GM12875 (cell line): ENCODE data around the gene SPATA31D4.

Source experiments
- H3K4me3 ChIP-seq: one replicate; pipeline ENCODE4 v1.5.1; 2011; ENCODE audit warnings: low read depth, low read length, control low read depth
- TF ChIP-seq, protein P1 (sequence below): IDR thresholded peaks from 2 replicates; pipeline ENCODE4 v1.5.1; 2011; ENCODE audit warnings: low read depth, mild to moderate bottlenecking, control low read depth, inconsistent platforms, low read length, moderate library complexity, borderline replicate concordance; ENCODE audit not compliant: insufficient read depth

Gene SPATA31D4

DNA sequence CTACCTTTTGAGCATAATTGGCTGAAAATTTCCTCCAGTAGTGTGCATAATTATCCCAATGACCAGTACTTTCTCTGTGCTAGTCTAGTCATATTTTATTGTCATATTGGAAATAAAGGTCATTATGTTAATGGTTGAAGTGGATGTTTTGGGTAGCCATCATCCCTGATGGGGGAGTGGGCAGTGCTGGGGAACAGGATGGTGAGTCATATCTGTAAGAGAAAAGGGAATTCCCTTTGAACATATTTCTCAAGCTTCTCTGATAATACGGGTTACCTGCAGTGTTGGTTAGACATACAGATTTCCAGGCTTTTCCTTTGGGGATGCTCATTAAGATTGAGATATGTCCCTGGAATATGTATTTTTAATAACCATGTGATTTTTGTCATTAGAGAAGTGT is 33.3 kb upstream of the SPATA31D4 start:
- H3K4me3 ChIP-seq: no peak overlapping the region
- TF ChIP-seq, protein P1, sequence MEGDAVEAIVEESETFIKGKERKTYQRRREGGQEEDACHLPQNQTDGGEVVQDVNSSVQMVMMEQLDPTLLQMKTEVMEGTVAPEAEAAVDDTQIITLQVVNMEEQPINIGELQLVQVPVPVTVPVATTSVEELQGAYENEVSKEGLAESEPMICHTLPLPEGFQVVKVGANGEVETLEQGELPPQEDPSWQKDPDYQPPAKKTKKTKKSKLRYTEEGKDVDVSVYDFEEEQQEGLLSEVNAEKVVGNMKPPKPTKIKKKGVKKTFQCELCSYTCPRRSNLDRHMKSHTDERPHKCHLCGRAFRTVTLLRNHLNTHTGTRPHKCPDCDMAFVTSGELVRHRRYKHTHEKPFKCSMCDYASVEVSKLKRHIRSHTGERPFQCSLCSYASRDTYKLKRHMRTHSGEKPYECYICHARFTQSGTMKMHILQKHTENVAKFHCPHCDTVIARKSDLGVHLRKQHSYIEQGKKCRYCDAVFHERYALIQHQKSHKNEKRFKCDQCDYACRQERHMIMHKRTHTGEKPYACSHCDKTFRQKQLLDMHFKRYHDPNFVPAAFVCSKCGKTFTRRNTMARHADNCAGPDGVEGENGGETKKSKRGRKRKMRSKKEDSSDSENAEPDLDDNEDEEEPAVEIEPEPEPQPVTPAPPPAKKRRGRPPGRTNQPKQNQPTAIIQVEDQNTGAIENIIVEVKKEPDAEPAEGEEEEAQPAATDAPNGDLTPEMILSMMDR: no peak

DNA sequence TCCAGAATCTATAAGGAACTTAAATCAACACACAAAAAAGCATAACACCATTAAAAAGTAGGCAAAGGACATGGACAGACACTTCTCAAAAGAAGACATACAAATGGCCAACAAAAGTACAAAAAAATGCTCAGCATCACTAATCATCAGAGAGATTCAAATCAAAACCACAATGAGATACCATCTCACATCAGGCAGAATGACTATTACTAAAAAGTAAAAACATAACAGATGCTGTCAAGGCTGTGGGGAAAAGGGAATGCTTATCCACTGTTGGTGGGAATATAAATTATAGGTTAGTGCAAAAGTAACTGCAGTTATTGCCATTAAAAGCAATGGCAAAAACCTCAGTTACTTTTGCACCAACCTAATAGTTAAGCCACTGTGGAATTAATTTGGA is 32.2 kb upstream of the SPATA31D4 start:
- TF ChIP-seq, protein P1: no peak
- no peak overlapping the region for H3K4me3 ChIP-seq

DNA sequence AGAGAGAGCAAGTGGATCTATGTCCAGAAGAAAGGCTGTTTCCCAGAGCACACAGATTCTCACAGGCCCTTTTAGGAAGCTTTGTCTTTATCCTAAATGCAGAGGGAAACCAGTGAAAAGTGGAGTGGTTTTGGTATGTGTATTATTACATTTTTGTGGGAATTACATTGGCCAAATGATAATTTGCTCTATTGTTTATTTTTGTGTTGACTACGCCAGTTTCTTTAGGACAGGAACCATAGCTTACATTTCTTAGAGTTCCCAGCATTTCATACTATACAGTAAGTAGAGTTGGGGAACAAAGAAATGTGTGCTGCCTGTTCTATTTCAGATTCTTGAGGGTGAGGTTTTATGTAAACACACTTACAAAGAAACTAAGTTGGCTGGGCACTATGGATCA is 29.4 kb upstream of the SPATA31D4 start:
- no peak overlapping the region for H3K4me3 ChIP-seq
- TF ChIP-seq, protein P1: no peak

DNA sequence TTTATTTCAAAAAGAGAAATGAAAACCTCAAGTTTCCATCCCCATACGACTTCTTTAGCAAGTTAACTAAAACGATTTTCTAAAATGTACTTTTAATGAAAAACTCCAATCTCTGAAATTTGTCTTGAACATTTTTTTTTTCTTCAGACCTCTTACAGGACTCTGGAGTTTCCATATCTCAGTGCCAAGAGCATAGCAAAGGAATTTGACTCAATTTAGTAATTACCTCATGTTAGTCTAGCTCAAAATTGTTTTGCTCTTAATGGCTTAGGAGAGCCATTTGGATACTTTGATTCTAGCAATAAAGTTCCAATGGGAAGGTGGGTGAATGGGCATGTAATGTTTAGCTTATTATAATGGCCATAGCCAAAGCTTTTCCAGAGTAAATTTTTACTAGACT is 26.0 kb upstream of the SPATA31D4 start:
- TF ChIP-seq, protein P1: no peak

DNA sequence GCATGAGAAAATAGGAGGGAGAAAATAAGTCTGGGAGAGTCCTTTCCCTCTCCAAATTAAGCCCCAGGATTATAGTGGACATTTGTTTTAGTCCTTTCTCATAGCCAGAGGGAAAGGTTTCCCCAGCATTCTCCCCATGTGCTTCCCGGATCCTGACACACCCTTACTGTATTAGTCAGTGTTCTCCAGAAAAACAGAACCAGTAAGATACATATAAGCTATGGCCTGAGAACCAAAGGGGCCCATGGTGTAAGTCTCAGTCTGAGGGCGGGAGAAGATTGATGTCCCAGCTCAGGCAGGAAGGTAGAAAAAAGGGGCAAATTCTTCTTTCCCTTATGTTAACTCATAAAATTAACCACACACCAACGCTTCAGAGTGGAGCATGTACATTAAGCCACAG is 25.6 kb upstream of the SPATA31D4 start:
- TF ChIP-seq, protein P1: no peak

More for the DNA sequence above, 26.0 kb upstream of the SPATA31D4 start:
- no peak overlapping the region for H3K4me3 ChIP-seq

DNA sequence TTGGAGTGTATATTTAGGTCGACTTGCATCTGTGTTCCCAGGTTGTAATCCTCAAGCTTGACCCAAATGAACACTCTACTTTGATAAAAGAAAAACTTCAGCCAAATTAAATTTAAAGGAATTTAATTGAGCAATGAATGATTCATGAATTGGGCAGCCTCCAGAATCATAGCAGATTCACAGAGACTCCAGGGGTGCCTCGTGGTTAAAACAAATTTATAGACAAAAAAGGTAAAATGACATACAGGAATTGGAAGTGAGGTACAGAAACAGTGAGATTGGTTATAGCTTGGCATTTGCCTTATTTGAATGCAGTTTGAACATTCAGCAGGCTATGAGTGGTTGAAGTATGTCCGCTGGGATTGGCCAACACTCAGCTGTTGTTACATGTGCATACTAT is 21.6 kb upstream of the SPATA31D4 start:
- TF ChIP-seq, protein P1: no peak
- no peak overlapping the region for H3K4me3 ChIP-seq

More for the DNA sequence above, 25.6 kb upstream of the SPATA31D4 start:
- H3K4me3 ChIP-seq: no peak overlapping the region

DNA sequence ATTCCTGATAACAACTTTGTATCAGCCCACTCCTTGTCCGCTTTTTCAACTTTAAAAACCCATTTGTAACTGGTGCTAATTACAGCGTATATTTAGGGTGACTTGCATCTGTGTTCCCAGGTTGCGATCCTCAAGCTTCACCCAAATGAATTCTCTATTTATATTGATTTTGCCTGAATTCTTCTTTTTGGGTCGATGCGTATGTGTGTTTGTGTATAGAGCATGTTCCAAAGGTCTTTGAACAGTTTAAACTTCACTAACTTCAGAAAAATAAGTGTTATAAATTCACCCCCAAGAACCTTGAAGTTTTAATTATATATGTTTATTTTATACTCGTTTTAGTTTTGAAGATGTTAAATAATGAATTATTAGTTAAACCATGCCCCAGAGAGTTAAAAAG is 16.1 kb upstream of the SPATA31D4 start:
- TF ChIP-seq, protein P1: no peak
- no peak overlapping the region for H3K4me3 ChIP-seq
